ENCODE results near the gene CACNA1S.

Gene CACNA1S

DNA sequence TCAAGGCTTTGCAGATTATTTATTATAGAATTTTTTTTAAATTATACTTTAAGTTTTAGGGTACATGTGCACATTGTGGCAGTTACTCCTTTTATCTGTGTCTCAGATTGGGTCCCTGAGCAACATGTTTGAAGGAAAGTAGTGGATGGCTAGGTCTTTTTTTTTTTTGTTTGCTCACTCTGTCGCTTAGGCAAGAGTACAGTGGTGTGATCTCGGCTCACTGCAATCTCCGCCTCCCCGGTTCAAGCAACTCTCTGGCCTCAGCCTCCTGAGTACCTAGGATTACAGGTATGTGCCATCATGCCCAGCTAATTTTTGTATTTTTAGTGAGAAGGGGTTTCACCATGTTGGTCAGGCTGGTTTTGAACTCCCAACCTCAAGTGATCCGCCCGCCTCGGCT is 49.1 kb downstream of the CACNA1S start:
- WGBS (ENCODE audit: extremely low coverage, insufficient coverage, insufficient read length): no CpG with 5 or more reads among the region's 7 CpGs
- Histone ChIP-seq H2AK5ac (ENCODE audit: low read length) (no peak overlapping the region), H3K36me3 (ENCODE audit: control insufficient read depth in 1 of 2, insufficient read depth in 2 of 2, low read length in 2 of 2) (no peaks in the 10 kb centered on the region), H4K91ac (ENCODE audit: low read depth, low read length) (no peak overlapping the region), H4K12ac (ENCODE audit: low read depth, low read length) (no peak overlapping the region), H3K79me1 (ENCODE audit: low read length) (no peaks in the 10 kb centered on the region), H3K4me1 (ENCODE audit: control insufficient read depth in 1 of 2, insufficient read depth in 2 of 2, low read length in 2 of 2) (no peaks in the 10 kb centered on the region), H3K23ac (ENCODE audit: low read length) (no peak overlapping the region), H3K14ac (ENCODE audit: low read length) (no peak overlapping the region), H3K4me3 (ENCODE audit: low read depth, low read length) (no peak overlapping the region), H3K9me3 (ENCODE audit: insufficient read depth, low read depth, low read length) (peaks cover 2% of the 10 kb centered on the region), H3K27me3 (ENCODE audit: insufficient read depth, low read length) (no peaks in the 10 kb centered on the region), H2BK5ac (ENCODE audit: low read depth, low read length, poor library complexity) (no peak overlapping the region), H3K9ac (ENCODE audit: low read length) (no peak overlapping the region), H3K27ac (ENCODE audit: low read depth, low read length) (no peak overlapping the region), H3K18ac (ENCODE audit: low read length) (no peak overlapping the region), H2BK12ac (ENCODE audit: low read length) (no peak overlapping the region), H2AFZ (ENCODE audit: insufficient read depth, low read length, poor library complexity) (no peak overlapping the region), H3K4me2 (ENCODE audit: low read length) (no peak overlapping the region), H3K79me2 (ENCODE audit: control insufficient read depth, insufficient read depth, low read length, poor library complexity) (no peaks in the 10 kb centered on the region), H3K4ac (ENCODE audit: low read depth, low read length) (no peak overlapping the region), H4K8ac (ENCODE audit: low read depth, low read length) (no peak overlapping the region), H2BK120ac (ENCODE audit: insufficient read depth, low read length, poor library complexity) (no peak overlapping the region)
- DNase-seq: no peak

GRCh38 chr1:201062511-201063091 is 49.6 kb downstream of the CACNA1S start:
- Histone ChIP-seq H3K4me1 (ENCODE audit: control insufficient read depth in 1 of 2, insufficient read depth in 2 of 2, low read length in 2 of 2) (no peaks in the 10 kb centered on the region), H3K14ac (ENCODE audit: low read length) (no peak overlapping the region), H3K27me3 (ENCODE audit: insufficient read depth, low read length) (no peaks in the 10 kb centered on the region), H2BK5ac (ENCODE audit: low read depth, low read length, poor library complexity) (no peak overlapping the region), H2BK12ac (ENCODE audit: low read length) (no peak overlapping the region), H3K4me3 (ENCODE audit: low read depth, low read length) (no peak overlapping the region), H3K18ac (ENCODE audit: low read length) (no peak overlapping the region), H2AK5ac (ENCODE audit: low read length) (no peak overlapping the region), H2BK120ac (ENCODE audit: insufficient read depth, low read length, poor library complexity) (no peak overlapping the region), H2AFZ (ENCODE audit: insufficient read depth, low read length, poor library complexity) (no peak overlapping the region), H3K4me2 (ENCODE audit: low read length) (no peak overlapping the region), H3K36me3 (ENCODE audit: control insufficient read depth in 1 of 2, insufficient read depth in 2 of 2, low read length in 2 of 2) (no peaks in the 10 kb centered on the region), H3K79me1 (ENCODE audit: low read length) (no peaks in the 10 kb centered on the region), H3K9me3 (ENCODE audit: insufficient read depth, low read depth, low read length) (peaks cover 4% of the 10 kb centered on the region), H4K12ac (ENCODE audit: low read depth, low read length) (no peak overlapping the region), H3K79me2 (ENCODE audit: control insufficient read depth, insufficient read depth, low read length, poor library complexity) (no peaks in the 10 kb centered on the region), H3K4ac (ENCODE audit: low read depth, low read length) (no peak overlapping the region), H3K9ac (ENCODE audit: low read length) (no peak overlapping the region), H3K27ac (ENCODE audit: low read depth, low read length) (no peak overlapping the region), H4K8ac (ENCODE audit: low read depth, low read length) (no peak overlapping the region), H3K23ac (ENCODE audit: low read length) (no peak overlapping the region), H4K91ac (ENCODE audit: low read depth, low read length) (no peak overlapping the region)
- no peak for DNase-seq
- WGBS (ENCODE audit: extremely low coverage, insufficient coverage, insufficient read length): no CpG with 5 or more reads among the region's 8 CpGs

DNA sequence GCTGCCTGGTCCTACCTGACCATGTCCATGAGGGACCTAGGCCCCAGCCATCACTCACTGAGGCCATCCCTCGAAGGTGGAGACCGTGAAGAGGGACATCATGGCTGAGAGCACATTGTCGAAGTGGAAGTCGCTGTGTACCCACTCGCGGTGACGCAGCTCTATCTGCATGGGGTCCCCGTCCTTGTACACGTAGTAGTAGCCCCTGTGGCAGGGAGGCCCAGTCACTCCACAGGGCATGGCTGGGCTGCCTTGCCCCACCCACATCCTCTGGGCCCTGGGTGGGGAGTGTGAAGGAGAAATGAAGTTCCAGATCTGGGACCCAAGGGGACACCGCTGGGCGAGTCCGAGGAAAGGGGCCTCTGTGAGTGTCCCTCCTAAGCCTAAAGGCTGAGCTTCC is 50.3 kb downstream of the CACNA1S start:
- Histone ChIP-seq H3K23ac (ENCODE audit: low read length) (no peak overlapping the region), H4K12ac (ENCODE audit: low read depth, low read length) (no peak overlapping the region), H2BK5ac (ENCODE audit: low read depth, low read length, poor library complexity) (no peak overlapping the region), H3K18ac (ENCODE audit: low read length) (no peak overlapping the region), H3K4ac (ENCODE audit: low read depth, low read length) (no peak overlapping the region), H3K4me3 (ENCODE audit: low read depth, low read length) (no peak overlapping the region), H3K4me1 (ENCODE audit: control insufficient read depth in 1 of 2, insufficient read depth in 2 of 2, low read length in 2 of 2) (no peaks in the 10 kb centered on the region), H3K4me2 (ENCODE audit: low read length) (no peak overlapping the region), H2AFZ (ENCODE audit: insufficient read depth, low read length, poor library complexity) (no peak overlapping the region), H2AK5ac (ENCODE audit: low read length) (no peak overlapping the region), H2BK120ac (ENCODE audit: insufficient read depth, low read length, poor library complexity) (no peak overlapping the region), H3K14ac (ENCODE audit: low read length) (no peak overlapping the region), H3K27ac (ENCODE audit: low read depth, low read length) (no peak overlapping the region), H3K27me3 (ENCODE audit: insufficient read depth, low read length) (no peaks in the 10 kb centered on the region), H3K36me3 (ENCODE audit: control insufficient read depth in 1 of 2, insufficient read depth in 2 of 2, low read length in 2 of 2) (no peaks in the 10 kb centered on the region), H2BK12ac (ENCODE audit: low read length) (no peak overlapping the region), H4K91ac (ENCODE audit: low read depth, low read length) (no peak overlapping the region), H3K79me2 (ENCODE audit: control insufficient read depth, insufficient read depth, low read length, poor library complexity) (no peaks in the 10 kb centered on the region), H3K79me1 (ENCODE audit: low read length) (no peaks in the 10 kb centered on the region), H3K9ac (ENCODE audit: low read length) (no peak overlapping the region), H3K9me3 (ENCODE audit: insufficient read depth, low read depth, low read length) (peaks cover 4% of the 10 kb centered on the region), H4K8ac (ENCODE audit: low read depth, low read length) (no peak overlapping the region)
- no peak for DNase-seq
- no CpG with 5 or more reads among the region's 12 CpGs for WGBS (ENCODE audit: extremely low coverage, insufficient coverage, insufficient read length)

GRCh38 chr1:201061049-201061448 is 51.2 kb downstream of the CACNA1S start:
- H3K79me2 ChIP-seq (ENCODE audit: control insufficient read depth, insufficient read depth, low read length, poor library complexity): no peaks in the 10 kb centered on the region
- no peak overlapping the region for H3K18ac ChIP-seq (ENCODE audit: low read length)
- no peak overlapping the region for H2AK5ac ChIP-seq (ENCODE audit: low read length)
- H3K23ac ChIP-seq (ENCODE audit: low read length): no peak overlapping the region
- H3K79me1 ChIP-seq (ENCODE audit: low read length): no peaks in the 10 kb centered on the region
- H3K36me3 ChIP-seq (ENCODE audit: control insufficient read depth in 1 of 2, insufficient read depth in 2 of 2, low read length in 2 of 2): no peaks in the 10 kb centered on the region
- peaks cover 4% of the 10 kb centered on the region for H3K9me3 ChIP-seq (ENCODE audit: insufficient read depth, low read depth, low read length)
- no peak overlapping the region for H4K12ac ChIP-seq (ENCODE audit: low read depth, low read length)
- H2AFZ ChIP-seq (ENCODE audit: insufficient read depth, low read length, poor library complexity): no peak overlapping the region
- H3K4me3 ChIP-seq (ENCODE audit: low read depth, low read length): no peak overlapping the region
- no peak overlapping the region for H3K4me2 ChIP-seq (ENCODE audit: low read length)
- no peak overlapping the region for H3K4ac ChIP-seq (ENCODE audit: low read depth, low read length)
- no peaks in the 10 kb centered on the region for H3K27me3 ChIP-seq (ENCODE audit: insufficient read depth, low read length)
- no peak overlapping the region for H2BK120ac ChIP-seq (ENCODE audit: insufficient read depth, low read length, poor library complexity)
- no CpG with 5 or more reads among the region's 4 CpGs for WGBS (ENCODE audit: extremely low coverage, insufficient coverage, insufficient read length)
- no peak for DNase-seq
- no peak overlapping the region for H4K91ac ChIP-seq (ENCODE audit: low read depth, low read length)
- no peaks in the 10 kb centered on the region for H3K4me1 ChIP-seq (ENCODE audit: control insufficient read depth in 1 of 2, insufficient read depth in 2 of 2, low read length in 2 of 2)
- no peak overlapping the region for H3K9ac ChIP-seq (ENCODE audit: low read length)
- no peak overlapping the region for H2BK5ac ChIP-seq (ENCODE audit: low read depth, low read length, poor library complexity)
- no peak overlapping the region for H3K27ac ChIP-seq (ENCODE audit: low read depth, low read length)
- H2BK12ac ChIP-seq (ENCODE audit: low read length): no peak overlapping the region
- H4K8ac ChIP-seq (ENCODE audit: low read depth, low read length): no peak overlapping the region
- H3K14ac ChIP-seq (ENCODE audit: low read length): no peak overlapping the region

Data from trophoblast cell (in vitro differentiated cells and primary cell).